CD4-positive, alpha-beta T cell (primary cell): ENCODE results near the gene E2F1. TPM values are rescaled to one million over a fixed set of nuclear protein-coding genes. Genes with fewer than 3 reads are reported as not detected.
A peak's percentile ranks its signal among the peaks of the same experiment; 100 is the strongest.

Experiments
- ATAC-seq: fragments of 200-7000 bp; cut with Tn5 transposase; one replicate; pipeline ENCODE4 v1.10.0; 2022; ENCODE audit warnings: mild to moderate bottlenecking; ENCODE audit not compliant: poor library complexity
- CTCF ChIA-PET: fragments of 350-600 bp; sonication (Branson Sonifier 250); formaldehyde crosslinking; loops from one replicate; lab custom pipeline; 2021; ENCODE audit warnings: antibody characterized with exemption, inconsistent platforms; lab: Charles Lee
- POLR2A ChIA-PET: fragments of 350-600 bp; sonication (Branson Sonifier 250); formaldehyde crosslinking; loops from one replicate; lab custom pipeline; 2021; ENCODE audit warnings: antibody characterized with exemption, inconsistent platforms; lab: Charles Lee
- DNase-seq, 14 experiments: peaks; one replicate each; pipeline ENCODE4 v3.0.0-alpha.2; 2013 to 2020; ENCODE audit warnings: mixed read lengths in 2 of 14
- H3K27ac ChIP-seq, 2 donors: one replicate each; pipeline versions ENCODE4 v1.5.1 to v1.7.0; 2013; ENCODE audit warnings: low read length in 2 of 2, low read depth in 1 of 2, mild to moderate bottlenecking in 1 of 2
- H3K27me3 ChIP-seq, 2 experiments: 1 replicate in 1 of 2; 2 replicates in 1 of 2; pipeline versions ENCODE4 v1.6.1 to v1.7.0; 2013; ENCODE audit warnings: low read length in 2 of 2, control low read depth in 1 of 2, mild to moderate bottlenecking in 1 of 2, moderate library complexity in 1 of 2; ENCODE audit not compliant: insufficient read depth in 2 of 2, control insufficient read depth in 1 of 2
- H3K36me3 ChIP-seq: one replicate; pipeline ENCODE4 v1.6.1; 2013; ENCODE audit warnings: low read length, control low read depth; ENCODE audit not compliant: insufficient read depth
- H3K4me1 ChIP-seq: one replicate; pipeline ENCODE4 v1.6.1; 2013; ENCODE audit warnings: low read length, control low read depth; ENCODE audit not compliant: insufficient read depth
- H3K4me3 ChIP-seq: one replicate; pipeline ENCODE4 v1.5.1; 2013; ENCODE audit warnings: mild to moderate bottlenecking, low read length, moderate library complexity
- H3K9me3 ChIP-seq, 2 experiments: 1 replicate in 1 of 2; 2 replicates in 1 of 2; pipeline versions ENCODE4 v1.6.1 to v1.7.0; 2013; ENCODE audit warnings: low read length in 2 of 2, mild to moderate bottlenecking in 2 of 2, control low read depth in 1 of 2, moderate library complexity in 1 of 2; ENCODE audit not compliant: control insufficient read depth in 1 of 2, insufficient read depth in 1 of 2
- H3K27ac Mint-ChIP-seq: one replicate; pipeline ENCODE4 v1.8.0; 2020; ENCODE audit warnings: mixed read lengths
- H3K27me3 Mint-ChIP-seq: one replicate; pipeline ENCODE4 v1.8.0; 2021; ENCODE audit warnings: mixed read lengths
- H3K36me3 Mint-ChIP-seq: one replicate; pipeline ENCODE4 v1.8.0; 2021; ENCODE audit warnings: low read depth, mixed read lengths
- H3K4me1 Mint-ChIP-seq: one replicate; pipeline ENCODE4 v1.8.0; 2021; ENCODE audit warnings: low read depth, mixed read lengths
- H3K4me3 Mint-ChIP-seq: one replicate; pipeline ENCODE4 v1.8.0; 2020; ENCODE audit warnings: mild to moderate bottlenecking, mixed read lengths
- H3K9me3 Mint-ChIP-seq: one replicate; pipeline ENCODE4 v1.8.0; 2020; ENCODE audit warnings: mixed read lengths
- intact Hi-C, 2 experiments: fragments of 100-400 bp; cut with DNase I in 1 of 2; cut with micrococcal nuclease in 1 of 2; formaldehyde crosslinking; loops; one replicate each; pipeline versions ENCODE4 v1.15.1 to v1.9.0; 2023 to 2025; cut with DNase I, micrococcal nuclease
- total RNA-seq, 174 experiments: library from RNA in 2 of 174; stranded (reverse) in 2 of 174; gene quantifications; one replicate each; pipeline ENCODE4 v1.2.3 and lab custom pipeline; 2021 to 2026
- TF ChIP-seq, protein P1 (sequence below): fragments of 200-600 bp; IDR thresholded peaks from one replicate; pipeline ENCODE4 v1.8.0; 2022; ENCODE audit warnings: antibody characterized with exemption, mild to moderate bottlenecking

Gene E2F1
- total RNA-seq, 2 experiments from 2014 or later = 1.2 to 1.6 TPM

DNA sequence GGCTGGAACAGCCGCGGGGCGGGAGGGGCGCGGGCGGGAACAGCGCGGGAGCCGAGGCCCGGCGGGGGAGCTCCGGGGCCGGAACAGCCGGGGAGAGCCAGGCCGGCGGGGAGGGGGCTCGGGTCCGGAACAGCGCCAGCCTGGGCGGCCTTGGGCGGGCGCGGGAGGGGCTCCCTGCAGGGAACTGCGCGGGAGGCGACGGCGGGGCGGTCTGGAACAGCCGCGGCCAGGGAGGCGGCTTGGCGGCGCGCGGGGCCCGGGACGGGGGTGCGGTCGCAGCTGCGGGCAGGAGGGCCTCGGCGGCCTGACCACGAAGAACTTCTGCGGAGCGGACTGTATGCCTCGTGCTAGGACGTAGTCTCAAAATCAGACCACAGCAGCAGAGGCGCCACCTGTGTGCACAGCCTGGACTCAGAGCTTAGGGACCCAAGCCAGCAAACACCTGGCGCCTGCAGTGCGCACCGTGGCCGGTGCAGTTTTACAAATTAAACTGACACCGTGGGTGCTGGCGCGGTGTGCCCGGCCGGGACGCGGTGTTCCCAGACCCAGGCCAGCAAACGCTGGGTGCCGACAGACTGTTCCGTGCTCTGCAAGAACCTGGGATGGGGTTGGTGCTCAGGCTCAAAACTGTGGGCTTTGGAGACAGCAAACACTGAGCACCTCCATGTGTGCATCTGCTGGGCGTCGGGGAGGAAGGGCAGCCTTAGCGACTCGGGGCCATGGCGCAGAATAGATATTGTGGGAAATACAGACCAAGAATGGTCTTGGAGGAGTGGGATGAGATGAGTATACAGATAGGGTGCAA, 46.2 kb upstream of the E2F1 start:
- peak overlapping the region; percentile 85 for H3K4me3 ChIP-seq
- H3K27ac Mint-ChIP-seq = peak overlapping the region; percentile 96
- H3K9me3 Mint-ChIP-seq = peaks cover 5% of the 10 kb centered on the region
- POLR2A ChIA-PET = interaction anchor here (0.6 to 3.6 kb wide), 24 partner anchors 12 to 1238 kb away, joined by 3 to 53 read pairs (median 5); partner anchors contain the start of genes ACTL10, C20orf144, CBFA2T2 and CDK5RAP1
- no peaks in the 10 kb centered on the region for H3K36me3 ChIP-seq
- ATAC-seq = peak; percentile 70
- no peaks in the 10 kb centered on the region for H3K27me3 Mint-ChIP-seq
- DNase-seq = peak in 12 of 14 experiments; percentile 72 to 94 (median 85)
- TF ChIP-seq, protein P1, sequence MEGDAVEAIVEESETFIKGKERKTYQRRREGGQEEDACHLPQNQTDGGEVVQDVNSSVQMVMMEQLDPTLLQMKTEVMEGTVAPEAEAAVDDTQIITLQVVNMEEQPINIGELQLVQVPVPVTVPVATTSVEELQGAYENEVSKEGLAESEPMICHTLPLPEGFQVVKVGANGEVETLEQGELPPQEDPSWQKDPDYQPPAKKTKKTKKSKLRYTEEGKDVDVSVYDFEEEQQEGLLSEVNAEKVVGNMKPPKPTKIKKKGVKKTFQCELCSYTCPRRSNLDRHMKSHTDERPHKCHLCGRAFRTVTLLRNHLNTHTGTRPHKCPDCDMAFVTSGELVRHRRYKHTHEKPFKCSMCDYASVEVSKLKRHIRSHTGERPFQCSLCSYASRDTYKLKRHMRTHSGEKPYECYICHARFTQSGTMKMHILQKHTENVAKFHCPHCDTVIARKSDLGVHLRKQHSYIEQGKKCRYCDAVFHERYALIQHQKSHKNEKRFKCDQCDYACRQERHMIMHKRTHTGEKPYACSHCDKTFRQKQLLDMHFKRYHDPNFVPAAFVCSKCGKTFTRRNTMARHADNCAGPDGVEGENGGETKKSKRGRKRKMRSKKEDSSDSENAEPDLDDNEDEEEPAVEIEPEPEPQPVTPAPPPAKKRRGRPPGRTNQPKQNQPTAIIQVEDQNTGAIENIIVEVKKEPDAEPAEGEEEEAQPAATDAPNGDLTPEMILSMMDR = no peak
- peak overlapping the region; percentile 93 for H3K4me3 Mint-ChIP-seq
- intact Hi-C loops = loop anchor here (1.0 to 10.0 kb wide), 8 partner anchors 12 to 630 kb away; partner anchors contain the start of genes ACTL10 (in 1 of the 2), C20orf144 (in 1 of the 2), CHMP4B (in 1 of the 2) and EIF2S2 (in 1 of the 2)
- CTCF ChIA-PET = interaction anchor here (1.0 to 2.5 kb wide), 6 partner anchors 13 to 289 kb away, joined by 3 to 19 read pairs (median 6); partner anchors contain the start of genes PXMP4 and SNTA1
- H3K36me3 Mint-ChIP-seq = peaks cover 19% of the 10 kb centered on the region
- peaks cover 6 to 11% of the 10 kb centered on the region in 2 experiments for H3K9me3 ChIP-seq
- H3K4me1 ChIP-seq = peaks cover 28% of the 10 kb centered on the region
- H3K4me1 Mint-ChIP-seq = peaks cover 22% of the 10 kb centered on the region
- H3K27me3 ChIP-seq = no peaks in the 10 kb centered on the region
- peak overlapping the region; percentile 49 to 57 for H3K27ac ChIP-seq

DNA sequence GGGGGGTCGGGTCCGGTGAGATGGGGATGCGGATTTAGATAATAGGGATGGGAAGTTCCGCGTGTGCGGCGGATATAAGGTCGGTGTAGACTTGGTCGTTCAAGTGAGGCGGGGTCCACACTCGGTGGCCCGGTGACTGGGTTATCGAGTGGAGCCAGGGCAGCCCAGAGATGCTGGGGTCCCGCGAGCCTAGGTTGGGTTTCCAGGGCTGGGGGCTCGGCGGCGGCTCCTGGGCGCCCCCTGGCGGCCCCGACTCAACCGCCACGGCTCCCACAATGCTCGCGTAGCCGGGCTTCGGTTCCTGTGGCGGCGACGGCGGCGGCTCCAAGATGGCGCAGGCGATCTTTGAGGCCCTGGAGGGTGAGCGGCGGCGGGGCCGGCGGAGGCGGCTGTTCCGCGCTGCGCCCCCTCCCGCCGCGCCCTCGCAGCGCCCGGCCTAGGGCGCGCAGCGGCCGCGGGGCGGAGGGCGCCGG, 45.5 kb upstream of the E2F1 start, which contains the start of gene ZNF341:
Gene ZNF341, plus strand, starts transcription at position 304 of the 473 bp plus-strand sequence. Its CDS starts 26 bp downstream, at position 330.
- DNase-seq (peak in 13 of 14 experiments; percentile 80 to 96 (median 87)), ATAC-seq (peak; percentile 83)
- H3K4me3 Mint-ChIP-seq = peak within 1 kb of the TSS; percentile 93
- peak within 1 kb of the TSS; percentile 96 for H3K27ac Mint-ChIP-seq
- H3K36me3 Mint-ChIP-seq = peaks cover 16% of the 10 kb centered on the region
- CTCF ChIA-PET = interaction anchor here (0.5 to 2.5 kb wide), 7 partner anchors 12 to 288 kb away, joined by 3 to 19 read pairs (median 6); partner anchors contain the start of genes PXMP4 and SNTA1
- intact Hi-C loops = loop anchor here (1.0 to 10.0 kb wide), 9 partner anchors 11 to 631 kb away; partner anchors contain the start of genes ACTL10 (in 1 of the 2), C20orf144 (in 1 of the 2), CHMP4B (in 1 of the 2) and EIF2S2 (in 1 of the 2)
- peaks cover 2% of the 10 kb centered on the region for H3K9me3 Mint-ChIP-seq
- peaks cover 22% of the 10 kb centered on the region for H3K4me1 Mint-ChIP-seq
- H3K27me3 ChIP-seq = no peaks in the 10 kb centered on the region
- H3K4me1 ChIP-seq = peaks cover 28% of the 10 kb centered on the region
- H3K27me3 Mint-ChIP-seq = no peaks in the 10 kb centered on the region
- TF ChIP-seq, protein P1 = peak; percentile 76
- peaks cover 3 to 5% of the 10 kb centered on the region in 2 experiments for H3K9me3 ChIP-seq
- H3K27ac ChIP-seq = peak within 1 kb of the TSS; percentile 57 to 70
- H3K36me3 ChIP-seq = no peaks in the 10 kb centered on the region
- POLR2A ChIA-PET = interaction anchor here (0.6 to 3.6 kb wide), 21 partner anchors 11 to 1237 kb away, joined by 3 to 53 read pairs (median 7); partner anchors contain the start of genes ACTL10, C20orf144, CBFA2T2 and CDK5RAP1
- peak within 1 kb of the TSS; percentile 85 for H3K4me3 ChIP-seq
